C4-2B (cell line): Measurements from ENCODE around the gene DPP6.

ENCODE experiments used
- CTCF ChIP-seq: fragments of 450-650 bp; conservative IDR thresholded peaks from 2 replicates; pipeline ENCODE4 v1.5.1; 2017; ENCODE audit warnings: mild to moderate bottlenecking
- ZFX ChIP-seq: fragments of 450-650 bp; IDR thresholded peaks from 2 replicates; pipeline ENCODE4 v1.6.1; 2017

- no peak for TF ChIP-seq CTCF
- TF ChIP-seq ZFX: no peak
Measured at GRCh38 chr7:154896076-154896475, 843.9 kb downstream of the DPP6 start.
